ENCODE data around the gene ST6GALNAC3.

The ST6GALNAC3 gene

DNA sequence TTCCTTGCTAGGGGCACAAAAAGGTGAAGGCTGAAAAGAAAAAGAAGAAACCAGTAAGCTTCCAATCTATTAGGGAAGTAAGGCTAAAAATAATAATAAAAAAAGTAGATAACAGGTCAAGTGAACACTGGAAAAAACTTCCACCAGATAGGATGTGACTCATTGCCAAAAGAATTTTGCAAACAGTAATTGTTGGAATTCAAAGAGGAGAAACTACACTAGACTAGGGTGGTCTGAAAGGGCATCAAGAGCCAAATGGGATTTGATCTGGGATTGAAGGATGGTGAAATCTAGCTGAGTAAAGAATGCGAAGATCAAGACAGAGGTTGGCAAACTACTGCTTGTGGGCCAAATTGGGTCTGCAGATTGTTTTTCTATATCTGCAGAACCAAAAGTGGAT, 6.0 kb upstream of the ST6GALNAC3 start:
- Histone ChIP-seq H3K4me3 (ENCODE audit: severe bottlenecking) (no peak overlapping the region), H3K36me3 (ENCODE audit: low read depth) (no peaks in the 10 kb centered on the region), H3K27ac (ENCODE audit: poor library complexity, severe bottlenecking) (peak overlapping the region; percentile 39), H3K27me3 (ENCODE audit: insufficient read depth, poor library complexity, severe bottlenecking) (no peaks in the 10 kb centered on the region), H3K9me3 (ENCODE audit: severe bottlenecking) (no peaks in the 10 kb centered on the region), H3K4me1 (ENCODE audit: insufficient read depth, poor library complexity, severe bottlenecking) (peaks cover 11% of the 10 kb centered on the region)
- DNase-seq (ENCODE audit: low spot score), result no peak
- peak; percentile 79 for ATAC-seq (ENCODE audit: low read depth)
- TF ChIP-seq, protein P1, sequence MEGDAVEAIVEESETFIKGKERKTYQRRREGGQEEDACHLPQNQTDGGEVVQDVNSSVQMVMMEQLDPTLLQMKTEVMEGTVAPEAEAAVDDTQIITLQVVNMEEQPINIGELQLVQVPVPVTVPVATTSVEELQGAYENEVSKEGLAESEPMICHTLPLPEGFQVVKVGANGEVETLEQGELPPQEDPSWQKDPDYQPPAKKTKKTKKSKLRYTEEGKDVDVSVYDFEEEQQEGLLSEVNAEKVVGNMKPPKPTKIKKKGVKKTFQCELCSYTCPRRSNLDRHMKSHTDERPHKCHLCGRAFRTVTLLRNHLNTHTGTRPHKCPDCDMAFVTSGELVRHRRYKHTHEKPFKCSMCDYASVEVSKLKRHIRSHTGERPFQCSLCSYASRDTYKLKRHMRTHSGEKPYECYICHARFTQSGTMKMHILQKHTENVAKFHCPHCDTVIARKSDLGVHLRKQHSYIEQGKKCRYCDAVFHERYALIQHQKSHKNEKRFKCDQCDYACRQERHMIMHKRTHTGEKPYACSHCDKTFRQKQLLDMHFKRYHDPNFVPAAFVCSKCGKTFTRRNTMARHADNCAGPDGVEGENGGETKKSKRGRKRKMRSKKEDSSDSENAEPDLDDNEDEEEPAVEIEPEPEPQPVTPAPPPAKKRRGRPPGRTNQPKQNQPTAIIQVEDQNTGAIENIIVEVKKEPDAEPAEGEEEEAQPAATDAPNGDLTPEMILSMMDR (IDR thresholded peaks at IDR 0.05; ENCODE audit: poor library complexity, severe bottlenecking), result no peak

DNA sequence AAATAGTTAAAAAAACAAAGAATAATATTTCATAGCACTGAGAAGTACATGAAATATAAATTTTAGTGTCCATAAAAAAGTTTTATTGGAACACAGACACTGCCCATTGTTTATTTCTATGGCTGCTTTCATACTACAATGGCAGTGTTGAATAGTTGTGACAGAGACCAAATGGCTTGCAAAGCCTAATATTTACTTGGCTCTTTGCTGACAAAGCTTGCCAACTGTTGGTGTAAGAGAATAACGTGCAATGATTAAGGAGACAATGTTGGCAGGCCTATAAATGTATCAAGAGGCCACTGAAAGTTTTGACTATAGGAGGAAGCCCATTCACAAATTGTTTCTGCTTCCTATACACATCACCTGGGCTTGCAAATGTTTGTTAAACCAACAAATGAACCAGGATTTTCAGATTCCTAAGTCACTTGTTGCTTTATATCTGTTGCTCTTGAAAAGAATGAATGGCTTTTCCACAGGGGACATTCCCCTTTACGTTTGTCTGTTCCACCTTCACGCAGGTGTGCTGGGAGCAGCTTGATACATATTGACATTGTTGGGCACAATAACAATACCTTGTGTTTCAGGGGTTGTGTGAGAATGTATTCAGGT, 5.5 kb upstream of the ST6GALNAC3 start:
- H3K9me3 ChIP-seq (ENCODE audit: severe bottlenecking), result no peaks in the 10 kb centered on the region
- no peak overlapping the region for H3K4me3 ChIP-seq (ENCODE audit: severe bottlenecking)
- peaks cover 12% of the 10 kb centered on the region for H3K4me1 ChIP-seq (ENCODE audit: insufficient read depth, poor library complexity, severe bottlenecking)
- no peaks in the 10 kb centered on the region for H3K27me3 ChIP-seq (ENCODE audit: insufficient read depth, poor library complexity, severe bottlenecking)
- no peak for DNase-seq (ENCODE audit: low spot score)
- TF ChIP-seq, protein P1 (IDR thresholded peaks at IDR 0.05; ENCODE audit: poor library complexity, severe bottlenecking), result no peak
- no peaks in the 10 kb centered on the region for H3K36me3 ChIP-seq (ENCODE audit: low read depth)
- no peak for ATAC-seq (ENCODE audit: low read depth)
- peak overlapping the region; percentile 39 for H3K27ac ChIP-seq (ENCODE audit: poor library complexity, severe bottlenecking)

DNA sequence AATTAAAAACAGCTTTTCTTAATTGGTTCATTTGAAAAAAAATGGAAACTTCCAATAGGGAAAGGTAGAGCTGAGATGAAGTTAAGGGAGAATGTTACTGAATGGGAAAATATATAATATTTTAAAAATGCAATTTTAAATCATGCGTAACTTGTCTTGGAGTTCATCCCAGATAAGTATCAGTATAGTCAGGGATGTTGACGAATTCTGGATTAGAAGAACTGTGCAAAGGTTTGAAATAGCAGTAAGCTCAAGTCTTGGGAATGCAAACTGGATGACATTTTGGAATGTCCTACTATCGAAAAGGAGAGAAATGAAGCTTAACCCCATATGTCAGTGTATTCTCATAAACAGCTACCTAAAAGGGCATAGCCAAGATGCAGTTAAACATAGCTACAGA, 4.0 kb upstream of the ST6GALNAC3 start:
- Histone ChIP-seq H3K27ac (ENCODE audit: poor library complexity, severe bottlenecking) (no peak overlapping the region), H3K4me3 (ENCODE audit: severe bottlenecking) (no peak overlapping the region), H3K9me3 (ENCODE audit: severe bottlenecking) (no peaks in the 10 kb centered on the region), H3K36me3 (ENCODE audit: low read depth) (no peaks in the 10 kb centered on the region), H3K27me3 (ENCODE audit: insufficient read depth, poor library complexity, severe bottlenecking) (no peaks in the 10 kb centered on the region), H3K4me1 (ENCODE audit: insufficient read depth, poor library complexity, severe bottlenecking) (peaks cover 13% of the 10 kb centered on the region)
- ATAC-seq (ENCODE audit: low read depth) (no peak), DNase-seq (ENCODE audit: low spot score) (no peak)
- TF ChIP-seq, protein P1 (IDR thresholded peaks at IDR 0.05; ENCODE audit: poor library complexity, severe bottlenecking), result no peak

DNA sequence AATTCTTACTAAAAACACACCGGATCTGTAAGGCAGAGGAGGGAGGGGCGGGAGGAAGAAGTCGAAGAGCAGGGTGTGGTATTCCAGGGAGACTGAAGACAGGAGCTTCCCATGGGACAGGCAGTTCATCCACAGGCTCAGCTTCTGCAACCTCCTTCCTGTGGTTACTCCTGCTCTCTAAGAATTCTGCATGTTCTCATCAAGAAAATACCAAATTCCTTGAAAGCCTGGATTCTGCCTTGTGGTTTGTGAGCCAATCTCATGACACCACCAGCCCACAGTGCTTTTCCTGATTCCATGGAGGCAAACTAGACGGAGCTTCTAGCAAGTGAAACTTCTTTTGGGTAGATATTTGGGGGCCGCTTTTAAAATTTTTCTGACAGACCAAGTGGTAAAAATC, 1.1 kb upstream of the ST6GALNAC3 start:
- Histone ChIP-seq H3K9me3 (ENCODE audit: severe bottlenecking) (no peaks in the 10 kb centered on the region), H3K4me3 (ENCODE audit: severe bottlenecking) (no peak overlapping the region), H3K36me3 (ENCODE audit: low read depth) (no peaks in the 10 kb centered on the region), H3K4me1 (ENCODE audit: insufficient read depth, poor library complexity, severe bottlenecking) (peaks cover 7% of the 10 kb centered on the region), H3K27ac (ENCODE audit: poor library complexity, severe bottlenecking) (no peak overlapping the region), H3K27me3 (ENCODE audit: insufficient read depth, poor library complexity, severe bottlenecking) (no peaks in the 10 kb centered on the region)
- DNase-seq (ENCODE audit: low spot score), result no peak
- no peak for ATAC-seq (ENCODE audit: low read depth)
- TF ChIP-seq, protein P1 (IDR thresholded peaks at IDR 0.05; ENCODE audit: poor library complexity, severe bottlenecking), result no peak

DNA sequence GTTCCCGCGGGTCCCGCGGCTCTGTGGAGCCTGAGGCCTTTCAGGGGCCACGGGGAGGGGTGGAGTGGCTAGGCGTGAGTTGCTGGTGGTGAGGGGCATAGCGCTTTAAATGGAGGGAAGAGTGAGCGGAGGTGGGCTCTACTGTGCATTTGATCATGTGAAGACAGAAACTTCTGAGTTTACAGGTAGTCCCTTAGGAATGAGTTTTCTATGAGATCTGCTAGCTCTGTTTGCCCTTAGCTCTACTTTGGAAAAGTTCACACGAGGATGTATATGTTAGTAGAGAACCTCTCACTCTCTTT, 593 bp downstream of the ST6GALNAC3 start:
- Histone ChIP-seq H3K4me1 (ENCODE audit: insufficient read depth, poor library complexity, severe bottlenecking) (peaks cover 2% of the 10 kb centered on the region), H3K27me3 (ENCODE audit: insufficient read depth, poor library complexity, severe bottlenecking) (no peaks in the 10 kb centered on the region), H3K27ac (ENCODE audit: poor library complexity, severe bottlenecking) (no peak overlapping the region), H3K4me3 (ENCODE audit: severe bottlenecking) (peak overlapping the region; percentile 46), H3K9me3 (ENCODE audit: severe bottlenecking) (no peaks in the 10 kb centered on the region), H3K36me3 (ENCODE audit: low read depth) (no peaks in the 10 kb centered on the region)
- DNase-seq (ENCODE audit: low spot score), result no peak
- no peak for ATAC-seq (ENCODE audit: low read depth)
- TF ChIP-seq, protein P1 (IDR thresholded peaks at IDR 0.05; ENCODE audit: poor library complexity, severe bottlenecking), result no peak
